Amniotic epithelial cell (primary cell): Measurements from ENCODE around the gene BBLN.
"Not testable (repeated sequence)": the region's sequence is repeated elsewhere in the genome, so short reads cannot be mapped to it uniquely, and the experiment has no call there.

Experiments
- DNase-seq: peaks from one replicate; pipeline ENCODE4 v3.0.0-alpha.2; 2010; ENCODE audit warnings: low read depth

BBLN gene, protein sequence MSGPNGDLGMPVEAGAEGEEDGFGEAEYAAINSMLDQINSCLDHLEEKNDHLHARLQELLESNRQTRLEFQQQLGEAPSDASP

DNA sequence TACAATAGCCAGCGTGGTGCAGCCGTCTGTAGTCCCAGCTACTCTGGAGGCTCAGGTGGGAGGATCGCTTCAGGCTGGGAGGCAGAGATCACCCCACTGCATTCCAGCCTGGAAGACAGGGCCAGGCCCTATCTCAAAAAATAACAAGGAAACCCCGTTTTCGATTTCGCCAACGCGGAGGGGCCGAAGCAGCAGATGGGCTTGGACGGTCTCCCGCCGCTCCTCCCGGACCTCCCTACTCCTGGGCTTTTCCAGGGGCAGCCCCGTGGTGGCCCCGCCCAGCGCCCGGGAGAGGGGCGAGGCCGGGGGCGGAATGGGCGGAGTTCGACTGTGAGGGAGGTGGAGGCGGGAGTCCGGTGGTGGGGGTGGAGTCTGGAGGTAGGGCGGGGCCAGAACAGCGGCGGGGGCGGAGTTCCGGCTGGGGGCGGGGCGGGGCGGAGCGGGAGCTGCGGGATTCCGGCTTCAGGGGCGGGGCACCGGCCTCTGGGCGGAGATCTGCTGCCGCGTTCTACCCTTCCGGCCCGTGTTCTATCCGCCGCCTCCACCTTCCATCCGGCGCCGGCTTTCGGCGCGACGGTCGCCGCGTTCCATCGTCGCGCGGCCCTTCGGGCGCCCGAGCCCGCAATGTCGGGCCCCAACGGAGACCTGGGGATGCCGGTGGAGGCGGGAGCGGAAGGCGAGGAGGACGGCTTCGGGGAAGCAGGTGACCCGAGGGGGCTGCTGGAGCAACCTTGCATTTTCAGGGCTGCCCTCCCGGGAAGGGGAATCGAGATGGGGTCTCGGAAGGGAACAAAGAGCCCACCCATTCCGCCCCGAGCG, at the start of gene BBLN:
TSS of gene BBLN (plus strand) at position 482 of the 819 bp plus-strand sequence. CDS start at position 625, 143 bp downstream.
- peak; percentile 81 for DNase-seq

DNA sequence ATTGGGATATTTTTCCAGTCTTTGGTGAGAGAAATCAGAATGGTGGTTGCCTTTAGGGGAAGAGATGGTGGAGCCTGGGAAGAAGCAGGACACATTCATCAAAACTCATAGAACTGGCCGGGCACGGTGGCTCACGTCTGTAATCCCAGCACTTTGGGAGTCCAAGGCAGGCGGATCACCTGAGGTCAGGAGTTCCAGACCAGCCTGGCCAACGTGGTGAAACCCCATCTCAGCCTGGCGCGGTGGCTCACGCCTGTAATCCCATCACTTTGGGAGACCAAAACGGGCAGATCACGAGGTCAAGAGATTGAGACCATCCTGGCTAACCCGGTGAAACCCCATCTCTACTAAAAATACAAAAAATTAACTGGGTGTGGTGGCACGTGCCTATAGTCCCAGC, 48.3 kb upstream of the BBLN start:
- DNase-seq, result not testable (repeated sequence)

DNA sequence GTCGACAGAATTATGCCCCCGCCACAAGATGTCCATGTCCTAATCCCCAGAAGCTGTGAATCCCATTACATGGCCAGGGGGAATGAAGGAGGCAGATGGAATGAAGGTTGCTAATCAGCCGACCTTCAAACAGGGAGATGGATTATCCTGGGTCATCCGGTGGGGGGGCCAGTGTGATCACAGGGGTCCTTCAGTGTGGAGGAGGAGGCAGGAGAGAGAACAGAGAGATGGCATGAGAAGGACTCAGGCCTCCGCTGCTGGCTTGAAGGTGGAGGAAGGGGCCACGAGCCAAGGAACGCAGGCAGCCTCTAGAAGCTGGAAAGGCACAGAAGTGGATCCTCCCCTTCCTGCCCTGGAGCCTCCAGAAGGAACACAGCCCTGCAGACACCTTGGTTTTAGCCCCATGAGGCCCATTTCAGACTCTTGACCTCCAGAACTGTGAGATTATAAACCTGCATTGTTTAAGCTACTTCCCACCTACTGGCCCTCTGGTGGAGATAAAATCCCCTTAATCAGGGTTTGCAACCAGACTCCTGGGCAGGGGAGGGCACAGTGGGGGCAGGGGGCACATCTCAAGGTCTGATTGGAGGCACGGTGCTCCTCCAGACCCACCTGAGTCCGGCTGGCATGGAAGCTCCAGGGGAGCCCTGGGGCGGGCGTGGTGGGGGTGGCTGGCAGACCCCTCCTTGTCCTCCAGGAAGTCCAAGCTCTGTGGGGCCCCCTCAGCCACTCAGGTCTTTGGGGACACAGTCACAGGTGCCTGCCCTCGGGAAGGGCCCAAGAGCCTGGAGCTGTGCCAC, 46.3 kb upstream of the BBLN start:
- no peak for DNase-seq

DNA sequence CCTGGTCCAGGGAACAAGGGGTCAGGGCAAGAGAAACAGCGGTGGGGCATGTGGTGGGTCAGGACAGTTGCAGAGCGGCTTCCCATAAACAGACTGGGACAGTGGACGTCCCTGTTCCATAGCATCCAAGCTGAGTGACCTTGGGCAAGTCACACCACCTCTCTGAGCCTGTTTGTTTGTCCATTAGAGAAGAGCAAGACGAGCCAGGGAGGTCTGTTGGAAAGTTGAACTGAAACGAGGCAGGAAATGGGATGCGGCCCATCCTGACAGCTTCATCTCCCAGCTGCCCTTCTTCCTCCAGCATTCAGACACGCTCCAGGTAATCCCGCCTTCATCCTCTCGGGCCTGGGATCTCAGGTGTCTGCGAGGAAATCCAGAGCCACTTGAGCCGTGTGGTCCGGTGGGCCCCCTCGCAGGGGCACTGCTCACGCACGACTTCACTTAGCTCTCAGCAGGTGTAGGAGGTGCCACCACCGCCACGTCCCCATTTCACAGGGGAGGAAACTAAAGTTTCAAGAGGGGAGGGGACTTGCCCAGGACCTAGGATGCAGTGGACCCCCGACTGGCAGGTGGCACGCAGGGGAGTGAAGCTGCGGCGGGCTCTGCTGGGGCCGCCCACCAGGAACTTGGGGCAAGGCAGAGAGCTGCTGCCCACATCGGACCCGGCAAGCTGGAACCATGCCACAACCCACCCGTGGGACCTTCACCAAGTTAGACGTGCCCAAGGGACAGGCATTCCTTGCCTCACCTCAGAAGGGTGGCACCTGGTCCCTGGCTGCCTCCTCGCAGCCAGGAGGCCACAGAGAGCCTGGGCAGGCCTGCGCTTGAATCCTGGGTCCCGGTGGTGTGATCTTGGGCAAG, 45.5 kb upstream of the BBLN start:
- no peak for DNase-seq

DNA sequence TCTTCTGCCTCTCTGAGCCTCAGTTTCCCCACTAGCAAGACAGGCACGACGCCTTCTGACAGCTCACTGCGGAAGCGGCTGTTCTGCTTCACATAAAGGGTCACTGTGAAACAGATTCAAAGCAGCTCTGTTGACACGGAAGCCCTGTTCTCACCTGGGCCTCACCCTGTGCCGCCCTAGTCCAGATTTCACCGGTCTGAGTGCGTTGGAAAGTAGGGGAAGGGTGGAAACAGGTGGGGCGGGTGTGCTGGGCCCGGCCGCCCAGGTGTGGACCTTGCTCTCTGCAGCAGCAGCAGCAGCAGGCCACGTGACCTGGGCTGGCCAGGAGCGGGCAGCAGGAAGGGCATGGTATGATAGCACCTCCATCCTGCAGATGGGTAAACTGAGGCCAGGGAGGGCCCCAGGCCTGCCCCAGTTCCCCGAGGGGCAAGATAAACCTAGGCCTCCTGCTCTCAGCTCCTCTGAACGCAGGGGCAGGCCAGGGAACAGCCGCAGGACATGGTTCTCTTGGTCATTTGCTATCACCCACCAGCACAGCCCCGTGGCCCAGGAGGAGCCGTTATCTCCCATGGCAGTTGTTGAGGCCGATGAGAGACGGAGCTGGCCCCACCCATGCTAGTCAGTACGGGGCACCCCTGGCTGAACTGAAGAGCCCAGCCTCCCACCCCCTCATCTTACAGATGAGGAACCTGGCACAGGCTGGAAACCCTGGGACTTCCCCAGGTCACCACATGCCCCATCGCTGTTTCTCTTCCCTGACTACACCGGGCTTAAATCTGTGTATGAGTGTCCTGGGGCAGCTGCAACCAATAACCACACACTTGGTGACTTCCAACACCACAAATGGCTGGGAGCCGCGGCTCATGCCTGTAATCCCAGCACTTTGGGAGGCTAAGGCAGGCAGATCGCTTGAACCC, 44.6 kb upstream of the BBLN start:
- no peak for DNase-seq

DNA sequence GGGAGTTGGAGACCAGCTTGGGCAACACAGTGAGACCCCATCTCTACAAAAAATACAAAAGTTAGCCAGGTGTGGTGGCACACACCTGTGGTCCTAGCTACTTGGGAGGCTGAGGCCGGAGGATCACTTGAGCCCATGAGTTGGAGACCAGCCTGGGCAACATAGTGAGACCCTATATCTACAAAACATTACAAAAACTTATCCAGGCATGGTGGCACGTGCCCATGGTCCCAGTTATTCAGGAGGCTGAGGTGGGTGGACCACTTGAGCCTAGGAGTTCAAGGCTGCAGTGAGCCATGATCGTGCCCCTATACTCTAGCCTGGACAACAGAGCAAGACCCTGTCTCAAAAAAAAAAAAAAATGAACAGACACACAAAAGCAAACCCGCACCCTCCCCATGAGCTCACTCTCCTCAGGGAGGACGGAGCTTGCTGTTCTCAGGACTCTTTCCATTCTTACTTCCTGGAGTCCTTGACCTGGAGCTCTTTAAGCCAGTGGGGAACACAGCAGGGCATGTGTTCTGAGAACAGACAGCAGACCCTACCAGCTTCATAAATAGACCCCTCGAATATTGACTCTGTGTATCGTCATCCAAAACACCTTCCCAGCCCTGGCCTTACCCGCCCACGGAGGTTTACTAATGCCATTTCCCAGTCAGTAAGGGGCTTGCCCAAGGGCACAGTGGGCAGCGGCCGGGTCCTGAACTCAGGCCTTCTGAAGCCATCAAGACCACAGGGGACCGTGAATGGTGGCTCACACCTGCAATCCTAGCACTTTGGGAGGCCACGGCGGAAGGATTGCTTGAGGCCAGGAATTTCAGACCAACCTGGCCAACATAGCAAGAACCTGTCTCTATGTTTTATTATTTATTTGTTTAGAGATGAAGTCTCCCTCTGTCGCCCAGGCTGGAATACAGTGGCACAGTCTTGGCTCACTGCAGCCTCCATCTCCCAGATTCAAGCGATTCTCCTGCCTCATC, 43.7 kb upstream of the BBLN start:
- no peak for DNase-seq

DNA sequence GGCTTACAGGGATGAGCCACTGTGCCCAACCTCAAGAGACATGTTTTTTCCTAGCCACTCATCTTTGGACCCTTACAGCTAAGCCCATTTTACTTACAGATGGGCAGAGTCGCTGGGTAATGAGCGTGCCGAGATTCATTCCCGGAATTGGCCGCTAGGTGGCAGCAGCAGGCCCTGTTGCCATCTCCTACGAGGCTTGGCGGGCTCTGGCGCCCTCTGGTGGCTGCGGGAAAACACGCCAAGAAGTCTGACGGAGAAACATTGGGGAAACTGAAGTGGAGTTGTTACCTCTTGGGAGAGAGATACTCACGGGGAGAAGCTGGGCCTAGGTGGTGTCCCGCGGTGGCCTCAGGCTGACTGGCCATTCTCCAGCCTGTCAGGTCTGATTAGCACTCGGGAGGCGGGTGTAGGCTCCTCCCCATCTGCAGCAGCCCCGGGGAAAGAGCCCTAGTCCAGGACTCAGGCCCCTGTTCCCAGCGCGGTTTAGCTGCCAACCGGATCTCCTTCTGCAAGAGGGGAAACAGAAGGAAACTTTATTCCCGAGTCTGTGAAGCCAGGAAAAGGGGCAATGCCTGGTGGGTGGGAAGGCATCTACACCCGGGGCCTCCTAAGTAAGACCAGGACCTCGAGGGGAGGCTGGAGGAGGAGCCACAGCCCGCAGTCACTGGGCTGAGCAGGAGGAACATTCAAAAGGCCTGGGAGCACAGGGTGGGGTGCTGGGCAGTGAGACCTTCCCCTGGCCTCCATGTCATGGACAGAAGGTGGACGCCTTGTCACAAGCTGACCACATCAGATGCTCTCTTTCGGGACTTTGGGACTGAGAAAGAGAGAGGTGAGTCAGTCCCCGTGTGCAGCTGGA, 42.2 kb upstream of the BBLN start:
- DNase-seq, result peak; percentile 71

DNA sequence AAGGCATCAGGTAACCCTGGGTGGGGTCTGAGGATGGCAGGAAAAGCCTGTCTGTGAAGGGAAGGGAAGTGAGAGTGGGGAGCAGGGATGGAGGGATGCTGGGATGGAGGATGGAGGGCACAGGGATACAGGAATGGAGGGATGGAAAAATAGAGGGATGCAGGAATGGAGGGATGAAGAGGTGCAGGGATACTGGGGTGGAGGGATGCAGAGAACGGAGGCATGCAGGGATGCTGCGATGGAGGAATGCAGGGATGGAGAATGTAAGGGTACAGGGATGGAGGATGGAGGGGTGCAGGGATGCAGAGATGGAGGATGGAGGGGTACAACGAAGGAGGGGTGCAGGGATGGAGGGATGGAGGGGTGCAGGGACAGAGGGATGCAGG, 41.6 kb upstream of the BBLN start:
- no peak for DNase-seq

DNA sequence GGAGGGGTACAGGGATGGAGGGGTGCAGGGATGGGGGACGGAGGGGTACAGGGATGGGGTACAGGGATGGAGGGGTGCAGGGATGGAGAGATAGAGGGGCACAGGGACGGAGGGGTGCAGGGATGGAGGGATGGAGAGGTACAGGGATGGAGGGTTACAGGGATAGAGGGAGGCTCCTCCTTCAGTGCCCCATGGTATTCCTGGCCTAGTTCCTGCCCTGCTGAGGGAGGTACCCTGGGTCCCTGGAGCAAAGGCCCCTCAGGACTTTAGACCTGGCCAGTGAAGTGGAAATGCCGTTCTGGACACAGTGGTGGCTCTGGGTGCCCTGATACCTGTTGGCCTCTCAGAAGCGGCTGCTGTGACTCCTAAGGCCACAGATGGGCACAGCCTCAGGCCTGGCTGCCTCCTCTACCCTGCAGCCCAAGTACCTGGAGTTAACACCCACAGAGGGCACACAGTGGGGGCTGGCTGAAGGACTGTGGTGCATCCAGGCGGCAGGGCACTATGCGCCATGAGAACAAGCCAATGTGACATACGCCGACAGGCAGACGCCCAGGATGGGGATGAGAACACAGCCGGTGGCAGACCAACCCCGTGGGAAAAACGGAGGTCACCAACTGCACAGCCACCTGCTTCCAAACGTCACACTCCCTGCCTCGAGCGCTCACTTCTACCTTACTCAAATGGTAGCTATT, 40.9 kb upstream of the BBLN start:
- no peak for DNase-seq

DNA sequence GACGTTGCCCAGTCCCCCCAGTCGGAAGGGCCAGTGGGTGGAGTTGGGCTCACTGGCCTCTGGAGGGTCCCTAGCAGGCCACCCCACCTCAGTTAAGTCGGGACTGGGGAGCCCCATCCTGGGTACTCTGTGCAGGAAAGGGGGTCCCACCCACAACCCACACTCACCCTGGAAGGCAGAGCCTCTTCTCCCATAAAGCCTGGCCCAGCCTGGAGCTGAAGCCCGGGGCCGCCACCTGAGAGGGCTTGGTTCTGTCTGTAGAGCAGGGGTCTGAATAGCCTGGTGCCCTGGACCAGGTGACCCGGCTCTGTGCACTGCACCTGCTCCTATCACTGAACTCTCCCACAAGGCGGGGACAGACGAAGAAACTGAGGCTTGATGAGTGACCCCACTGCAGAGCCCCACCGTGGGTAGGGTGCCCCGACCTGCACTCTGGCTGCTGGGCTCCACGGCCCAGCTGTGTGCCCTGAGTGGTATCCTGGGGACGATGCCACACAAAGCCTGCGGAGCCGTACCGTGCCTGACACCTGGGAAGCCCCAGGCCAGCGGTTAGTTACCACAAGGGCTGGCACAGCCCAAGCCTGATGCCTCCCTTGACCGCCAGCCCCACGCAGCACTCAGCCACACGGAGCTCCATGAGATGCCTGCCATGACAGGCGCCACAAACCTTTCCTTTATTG, 39.9 kb upstream of the BBLN start:
- no peak for DNase-seq

DNA sequence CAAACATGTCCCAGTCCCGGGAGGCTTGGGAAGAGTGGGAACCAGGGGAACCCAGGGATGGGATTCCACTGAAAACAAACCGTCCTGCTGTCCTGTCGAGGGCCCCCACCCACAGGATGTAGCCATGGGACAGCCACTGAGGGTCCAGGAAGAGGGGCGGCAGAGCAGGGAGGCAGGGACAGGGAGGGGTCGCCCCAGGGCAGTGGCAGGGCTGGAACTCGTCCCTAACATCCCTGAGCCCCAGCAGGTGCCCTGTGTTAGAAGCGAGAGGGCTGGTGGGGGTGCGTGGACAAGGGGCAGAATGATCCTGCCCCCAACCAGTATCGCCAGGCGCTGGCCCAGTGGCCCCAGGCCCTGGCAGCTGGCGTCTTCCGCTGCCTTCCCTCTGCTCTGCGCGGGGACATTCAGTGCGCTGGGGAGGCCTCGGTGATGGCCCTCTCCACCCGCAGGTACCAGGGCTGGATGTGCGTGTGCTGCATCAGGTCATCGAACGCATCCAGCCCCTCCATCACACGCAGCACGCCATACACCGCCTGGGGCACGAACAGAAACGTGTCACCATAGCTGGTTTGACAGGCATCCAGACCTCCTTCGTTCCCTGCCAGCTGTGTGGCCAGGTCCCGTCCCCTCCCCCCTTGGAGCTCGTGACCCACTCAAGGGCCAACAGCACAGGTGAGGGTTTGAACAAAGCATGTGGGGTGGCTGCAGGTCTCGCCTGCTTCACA, 39.2 kb upstream of the BBLN start:
- no peak for DNase-seq

DNA sequence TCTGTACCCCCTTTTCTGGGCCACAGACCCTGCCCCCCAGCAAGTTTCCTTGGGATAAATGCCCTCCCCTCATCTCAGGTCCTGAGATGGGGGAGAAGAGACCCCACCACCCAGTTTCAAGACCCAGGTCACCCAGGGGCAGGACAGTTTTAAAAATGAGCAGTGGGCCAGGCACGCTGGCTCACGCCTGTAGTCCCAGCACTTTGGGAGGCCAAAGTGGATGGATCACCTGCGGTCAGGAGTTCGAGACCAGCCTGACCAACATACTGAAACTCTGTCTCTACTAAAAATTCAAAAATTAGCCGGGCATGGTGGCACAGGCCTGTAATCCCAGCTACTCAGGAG, 38.6 kb upstream of the BBLN start:
- DNase-seq, result no peak

DNA sequence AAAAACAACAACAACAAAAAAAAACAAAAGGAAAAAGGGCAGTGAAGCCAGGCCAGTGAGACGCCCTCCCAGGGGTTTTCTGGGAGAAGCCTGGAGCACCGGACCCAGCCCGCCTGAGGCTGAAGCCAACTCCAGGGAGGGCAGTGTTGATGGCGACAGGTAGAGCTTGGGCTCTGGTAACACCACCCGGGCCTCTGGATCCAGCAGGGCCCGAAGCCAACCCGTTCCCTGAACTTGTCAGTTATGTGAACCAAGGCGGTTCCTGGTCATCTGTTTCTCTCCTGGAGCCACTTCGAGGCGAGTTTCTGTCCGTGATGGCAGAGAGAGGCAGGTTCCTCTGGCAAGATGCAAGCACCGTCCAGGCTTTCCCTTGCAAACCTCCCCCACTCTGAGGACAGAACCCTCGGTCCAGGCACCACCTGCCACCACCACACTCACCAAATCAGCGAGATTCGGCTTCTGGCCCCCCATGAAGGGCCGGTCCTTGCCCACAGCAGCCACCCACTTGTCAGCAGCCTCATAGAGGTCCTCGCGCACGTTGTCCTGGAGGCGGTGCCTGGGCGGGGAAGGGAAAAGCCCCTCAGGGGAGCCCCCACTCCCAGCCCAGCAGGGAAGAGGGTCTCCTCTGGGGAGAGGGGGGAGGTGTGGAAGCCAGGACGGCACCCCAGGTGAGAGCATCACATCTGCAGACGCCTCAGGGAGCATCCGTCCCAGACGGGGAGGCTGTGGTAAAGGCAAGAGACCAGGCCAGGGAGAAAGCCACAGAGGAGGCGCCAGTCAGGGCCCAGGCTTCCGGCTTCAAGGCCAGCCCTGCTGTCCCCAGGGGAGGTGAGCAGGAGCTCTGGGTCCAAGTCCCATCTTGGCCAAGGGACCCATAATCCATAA, 37.9 kb upstream of the BBLN start:
- no peak for DNase-seq

DNA sequence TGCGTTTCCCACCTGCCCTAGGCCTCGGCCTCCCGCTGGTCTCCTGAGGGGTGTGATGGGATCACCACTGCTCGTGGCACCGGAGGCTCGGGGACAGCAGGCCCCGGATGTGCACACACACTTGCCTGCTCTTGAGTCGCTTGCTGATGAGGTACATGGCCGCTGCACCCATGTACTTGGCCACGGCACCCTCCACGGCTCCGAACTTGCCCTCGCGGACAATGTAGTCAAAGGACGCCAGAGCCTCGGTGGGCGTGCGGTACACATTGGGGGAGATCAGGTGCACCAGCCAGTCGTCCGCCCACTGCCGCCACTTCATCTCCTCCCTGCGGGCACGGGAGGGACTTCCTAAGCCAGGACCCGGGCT, 37.3 kb upstream of the BBLN start:
- DNase-seq, result no peak

DNA sequence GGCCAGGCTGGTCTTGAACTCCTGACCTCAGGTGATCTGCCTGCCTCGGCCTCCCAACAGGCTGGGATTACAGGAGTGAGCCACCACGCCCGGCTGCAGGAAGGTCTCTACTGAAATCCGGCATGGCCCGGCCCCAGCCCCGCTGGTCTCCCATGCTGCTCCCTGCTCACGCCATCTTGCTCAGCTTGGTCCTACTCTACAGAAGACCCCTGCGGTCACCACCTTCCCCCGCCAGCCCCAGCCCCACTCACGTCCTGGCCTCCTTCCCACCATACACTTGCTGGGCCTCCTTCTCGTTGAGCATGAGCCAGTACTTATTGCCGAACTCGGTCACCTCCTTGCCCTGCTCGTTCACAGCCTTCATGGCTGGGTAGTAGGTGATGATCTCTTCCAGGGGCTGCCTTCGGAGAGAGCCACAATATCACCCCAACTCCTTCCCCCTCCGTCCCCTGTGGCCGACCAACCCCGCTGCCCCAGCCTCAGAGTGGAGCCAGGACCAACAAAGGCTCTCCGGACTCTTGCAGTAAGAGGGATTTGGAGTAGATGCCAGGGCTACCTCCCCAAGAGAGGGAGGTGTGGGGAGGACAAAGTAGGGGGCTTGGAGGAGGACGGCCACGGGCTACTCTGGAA, 36.5 kb upstream of the BBLN start:
- DNase-seq, result no peak

DNA sequence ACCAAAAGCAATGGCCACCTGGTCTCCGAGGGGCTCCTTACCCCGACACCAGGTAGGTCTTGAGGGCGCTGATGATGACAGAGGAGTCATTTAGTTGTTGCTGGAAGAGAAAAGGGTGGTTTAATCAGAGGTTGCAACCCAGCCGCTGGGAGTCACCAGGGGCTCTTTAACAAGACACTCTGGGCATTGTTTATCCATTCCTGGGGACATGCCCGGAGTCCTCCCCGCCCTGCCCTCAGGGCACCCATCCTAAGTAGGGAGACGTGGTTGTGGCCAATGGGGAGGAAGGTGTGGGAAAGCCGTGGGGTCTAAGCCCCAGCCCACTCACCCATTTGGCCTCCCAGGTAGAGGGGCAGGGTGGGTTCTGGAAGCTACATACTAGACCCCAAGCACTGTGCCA, 35.6 kb upstream of the BBLN start:
- DNase-seq, result no peak
